MM.1S (cell line): ENCODE measurements around the gene GRIK3.

Source experiments
- EZH2 ChIP-seq: fragments of 300-600 bp; sonication (generic); optimal IDR thresholded peaks from 2 replicates; pipeline ENCODE3; 2017; ENCODE audit warnings: low read depth, mild to moderate bottlenecking, antibody characterized with exemption, low read length, mixed read lengths
- EZH2phosphoT487 ChIP-seq: fragments of 300-600 bp; sonication (generic); IDR thresholded peaks from 2 replicates; pipeline ENCODE4 v1.6.1; 2018; ENCODE audit warnings: antibody characterized with exemption, low read length
- TF ChIP-seq, protein P1 (sequence below): fragments of 300-600 bp; sonication (generic); IDR thresholded peaks from 2 replicates; pipeline ENCODE4 v1.5.1; 2016; ENCODE audit warnings: antibody characterized with exemption, low read length, mixed read lengths

DNA sequence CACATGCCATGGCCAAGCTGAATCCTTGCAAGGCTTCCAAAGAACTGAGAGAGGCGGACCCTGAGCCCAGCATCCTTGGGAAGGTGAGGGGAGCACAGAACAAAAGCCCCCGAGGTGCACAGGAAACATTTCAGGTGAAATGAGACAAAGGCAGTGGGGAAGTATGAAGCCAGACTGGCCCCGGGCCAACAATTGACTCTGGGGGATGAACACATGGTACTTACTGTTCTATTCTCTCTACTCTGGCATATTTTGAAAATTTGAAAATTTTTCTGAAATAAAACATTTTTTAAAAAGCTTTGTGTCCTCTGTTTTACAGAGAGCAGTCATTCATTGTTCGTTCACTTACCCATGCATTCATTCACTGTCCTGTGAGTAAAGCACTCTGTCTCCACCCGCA is 77.7 kb downstream of the GRIK3 start:
- TF ChIP-seq, protein P1, sequence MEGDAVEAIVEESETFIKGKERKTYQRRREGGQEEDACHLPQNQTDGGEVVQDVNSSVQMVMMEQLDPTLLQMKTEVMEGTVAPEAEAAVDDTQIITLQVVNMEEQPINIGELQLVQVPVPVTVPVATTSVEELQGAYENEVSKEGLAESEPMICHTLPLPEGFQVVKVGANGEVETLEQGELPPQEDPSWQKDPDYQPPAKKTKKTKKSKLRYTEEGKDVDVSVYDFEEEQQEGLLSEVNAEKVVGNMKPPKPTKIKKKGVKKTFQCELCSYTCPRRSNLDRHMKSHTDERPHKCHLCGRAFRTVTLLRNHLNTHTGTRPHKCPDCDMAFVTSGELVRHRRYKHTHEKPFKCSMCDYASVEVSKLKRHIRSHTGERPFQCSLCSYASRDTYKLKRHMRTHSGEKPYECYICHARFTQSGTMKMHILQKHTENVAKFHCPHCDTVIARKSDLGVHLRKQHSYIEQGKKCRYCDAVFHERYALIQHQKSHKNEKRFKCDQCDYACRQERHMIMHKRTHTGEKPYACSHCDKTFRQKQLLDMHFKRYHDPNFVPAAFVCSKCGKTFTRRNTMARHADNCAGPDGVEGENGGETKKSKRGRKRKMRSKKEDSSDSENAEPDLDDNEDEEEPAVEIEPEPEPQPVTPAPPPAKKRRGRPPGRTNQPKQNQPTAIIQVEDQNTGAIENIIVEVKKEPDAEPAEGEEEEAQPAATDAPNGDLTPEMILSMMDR: no peak
- TF ChIP-seq EZH2 (no peak), EZH2phosphoT487 (no peak)
